Measurements from ENCODE around the gene RRP36. TPM values are rescaled to one million over a fixed set of nuclear protein-coding genes. Genes with fewer than 3 reads are reported as not detected.

RRP36 gene
- total and polyA plus RNA-seq, 2 donors from 2014 or later: 49.2 to 55.2 TPM

GRCh38 chr6:43009124-43009523 lies 12.3 kb upstream of the RRP36 start:
- DNase-seq (peak in 3 of 5 donors; percentile 9 to 53 (median 24)), FAIRE-seq (no peak)
- Histone ChIP-seq H3K27me3 (ENCODE audit: control insufficient read depth, insufficient read depth, low read length) (no peaks in the 10 kb centered on the region), H3K27ac (ENCODE audit: low read depth in 2 of 2, low read length in 2 of 2) (no peak overlapping the region), H3K9me3 (ENCODE audit: control insufficient read depth in 2 of 3, insufficient read depth in 1 of 3, low read length in 3 of 3) (no peaks in the 10 kb centered on the region), H3K9ac (ENCODE audit: low read length in 3 of 3) (no peak overlapping the region), H3K4me3 (ENCODE audit: low read length in 3 of 3) (no peak overlapping the region), H3K4me1 (ENCODE audit: control insufficient read depth in 2 of 3, insufficient read depth in 2 of 3, low read depth in 1 of 3, low read length in 3 of 3) (peaks cover 2 to 6% (median 3%) of the 10 kb centered on the region in 3 donors), H3K36me3 (ENCODE audit: control insufficient read depth in 2 of 3, insufficient read depth in 3 of 3, low read length in 3 of 3) (peaks cover 9 to 41% (median 21%) of the 10 kb centered on the region in 3 donors)
- intact Hi-C loops (cut with DNase I): no loop called here
- TF ChIP-seq CTCF (IDR thresholded peaks at IDR 0.05; ENCODE audit: borderline replicate concordance, extremely low read depth, insufficient read depth): peak; percentile 13

- Histone ChIP-seq H3K4me3 (ENCODE audit: low read length in 3 of 3) (no peak overlapping the region), H3K9me3 (ENCODE audit: control insufficient read depth in 2 of 3, insufficient read depth in 1 of 3, low read length in 3 of 3) (no peaks in the 10 kb centered on the region), H3K4me1 (ENCODE audit: control insufficient read depth in 2 of 3, insufficient read depth in 2 of 3, low read depth in 1 of 3, low read length in 3 of 3) (peaks cover 2 to 14% (median 11%) of the 10 kb centered on the region in 3 donors), H3K9ac (ENCODE audit: low read length in 3 of 3) (no peak overlapping the region), H3K27me3 (ENCODE audit: control insufficient read depth, insufficient read depth, low read length) (no peaks in the 10 kb centered on the region), H3K27ac (ENCODE audit: low read depth in 2 of 2, low read length in 2 of 2) (no peak overlapping the region), H3K36me3 (ENCODE audit: control insufficient read depth in 2 of 3, insufficient read depth in 3 of 3, low read length in 3 of 3) (peaks cover 9 to 37% (median 18%) of the 10 kb centered on the region in 3 donors)
- FAIRE-seq: no peak
- TF ChIP-seq CTCF (IDR thresholded peaks at IDR 0.05; ENCODE audit: borderline replicate concordance, extremely low read depth, insufficient read depth): no peak
- no peak for DNase-seq
- intact Hi-C loops (cut with DNase I): no loop called here
Observed at GRCh38 chr6:43011207-43011606, 10.2 kb upstream of the RRP36 start.

- no peak for DNase-seq
- FAIRE-seq: no peak
- Histone ChIP-seq H3K4me1 (ENCODE audit: control insufficient read depth in 2 of 3, insufficient read depth in 2 of 3, low read depth in 1 of 3, low read length in 3 of 3) (peaks cover 2 to 22% (median 18%) of the 10 kb centered on the region in 3 donors), H3K27ac (ENCODE audit: low read depth in 2 of 2, low read length in 2 of 2) (no peak overlapping the region), H3K4me3 (ENCODE audit: low read length in 3 of 3) (no peak overlapping the region), H3K9me3 (ENCODE audit: control insufficient read depth in 2 of 3, insufficient read depth in 1 of 3, low read length in 3 of 3) (no peaks in the 10 kb centered on the region), H3K36me3 (ENCODE audit: control insufficient read depth in 2 of 3, insufficient read depth in 3 of 3, low read length in 3 of 3) (peaks cover 9 to 30% (median 15%) of the 10 kb centered on the region in 3 donors), H3K9ac (ENCODE audit: low read length in 3 of 3) (peak overlapping the region in 1 of 3 donors; percentile 83), H3K27me3 (ENCODE audit: control insufficient read depth, insufficient read depth, low read length) (no peaks in the 10 kb centered on the region)
- intact Hi-C loops (cut with DNase I): no loop called here
- no peak for TF ChIP-seq CTCF (IDR thresholded peaks at IDR 0.05; ENCODE audit: borderline replicate concordance, extremely low read depth, insufficient read depth)
Observed at GRCh38 chr6:43012364-43012763, 9.1 kb upstream of the RRP36 start.

All from kidney (tissue), 14 donors.